Thyroid gland (tissue), 4 donors: ENCODE results near the gene C16orf86. TPM values are rescaled to one million over a fixed set of nuclear protein-coding genes. Genes with fewer than 3 reads are reported as not detected.
A peak's percentile ranks its signal among the peaks of the same experiment; 100 is the strongest.

Experiments
- DNase-seq, 2 donors: peaks; one replicate each; pipeline ENCODE4 v3.0.0-alpha.2; 2019
- H3K27ac ChIP-seq, 3 donors: fragments of 200-600 bp; sonication (generic); 1 replicate in 2 of 3; 2 replicates in 1 of 3; pipeline ENCODE4 v1.5.1; 2016 to 2019; ENCODE audit warnings: mild to moderate bottlenecking in 1 of 3, moderate library complexity in 1 of 3
- H3K27me3 ChIP-seq: fragments of 200-600 bp; sonication (generic); one replicate; pipeline ENCODE4 v1.5.1; 2019
- H3K36me3 ChIP-seq, 2 donors: fragments of 200-600 bp; sonication (generic); one replicate each; pipeline ENCODE4 v1.5.1; 2016 to 2019
- H3K4me1 ChIP-seq, 2 donors: fragments of 200-600 bp; sonication (generic); one replicate each; pipeline ENCODE4 v1.5.1; 2017 to 2019
- H3K4me3 ChIP-seq, 3 donors: fragments of 200-600 bp; sonication (generic); replicated peaks in 1 of 3; 1 replicate in 2 of 3; 2 replicates in 1 of 3; pipeline ENCODE4 v1.5.1; 2016; ENCODE audit warnings: mild to moderate bottlenecking in 1 of 3
- H3K9me3 ChIP-seq: fragments of 200-600 bp; sonication (generic); one replicate; pipeline ENCODE4 v1.5.1; 2017
- POLR2A ChIP-seq, 2 donors: fragments of 450-650 bp; IDR thresholded peaks; one replicate each; pipeline ENCODE4 v1.6.1; 2017; ENCODE audit warnings: antibody characterized with exemption in 2 of 2, mild to moderate bottlenecking in 2 of 2, moderate library complexity in 1 of 2
- WGBS, 2 donors: methylation state at CpG; one replicate each; pipeline ENCODE4 v1.1.5; 2017; 5-methylcytosine and 5-hydroxymethylcytosine counted together
- intact Hi-C: fragments of 100-400 bp; cut with DNase I; formaldehyde crosslinking; loops from one replicate; pipeline ENCODE4 v1.15.1; 2023
- total RNA-seq, 4 donors: library from RNA; depleted of rRNA; stranded (reverse); fragments of >200 nt; gene quantifications; one replicate each; pipeline ENCODE4 v1.2.3, GENCODE V29; 2016
- TF ChIP-seq, protein P1 (sequence below), 6 experiments: fragments of 200-600 bp in 3 of 6; fragments of 450-650 bp in 3 of 6; sonication (generic) in 3 of 6; IDR thresholded peaks; one replicate each; pipeline ENCODE4 v1.5.1; 2016 to 2019; ENCODE audit warnings: antibody characterized with exemption in 6 of 6, mild to moderate bottlenecking in 2 of 6, inconsistent platforms in 1 of 6, moderate library complexity in 1 of 6

The C16orf86 gene
- total RNA-seq, 4 donors from 2014 or later = 3.9 to 10.7 (median 6.9) TPM

DNA sequence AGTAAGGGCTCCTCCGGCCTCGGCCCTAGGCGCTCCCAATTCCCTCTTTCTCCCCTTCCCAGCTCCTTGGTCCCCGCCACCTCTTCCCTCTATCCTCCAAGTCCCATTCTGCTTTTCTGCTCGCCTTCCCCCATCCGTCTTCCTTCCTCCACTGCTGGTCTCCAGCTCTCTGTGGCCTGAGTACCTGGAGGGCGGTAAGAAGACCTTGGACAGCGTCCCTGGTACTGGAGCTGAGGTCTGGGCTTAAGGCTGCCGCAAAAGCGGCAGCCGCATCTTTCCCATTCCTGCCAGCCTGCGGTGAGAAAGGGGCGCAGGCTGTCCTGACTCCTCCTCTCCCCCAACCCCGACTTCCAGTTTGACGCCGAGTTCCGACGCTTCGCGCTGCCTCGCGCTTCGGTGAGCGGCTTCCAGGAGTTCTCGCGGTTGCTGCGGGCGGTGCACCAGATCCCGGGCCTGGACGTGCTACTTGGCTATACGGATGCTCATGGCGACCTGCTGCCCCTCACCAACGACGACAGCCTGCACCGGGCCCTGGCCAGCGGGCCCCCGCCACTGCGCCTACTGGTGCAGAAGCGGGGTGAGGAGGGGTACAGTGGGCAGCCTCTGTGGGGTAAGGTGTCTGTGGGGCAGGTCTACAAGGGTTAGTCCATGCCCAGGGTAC, 5.4 kb upstream of the C16orf86 start:
- 15 to 26% methylated on average over 21 to 27 of the region's 39 CpGs for WGBS, 2 donors
- no peaks in the 10 kb centered on the region for H3K36me3 ChIP-seq

DNA sequence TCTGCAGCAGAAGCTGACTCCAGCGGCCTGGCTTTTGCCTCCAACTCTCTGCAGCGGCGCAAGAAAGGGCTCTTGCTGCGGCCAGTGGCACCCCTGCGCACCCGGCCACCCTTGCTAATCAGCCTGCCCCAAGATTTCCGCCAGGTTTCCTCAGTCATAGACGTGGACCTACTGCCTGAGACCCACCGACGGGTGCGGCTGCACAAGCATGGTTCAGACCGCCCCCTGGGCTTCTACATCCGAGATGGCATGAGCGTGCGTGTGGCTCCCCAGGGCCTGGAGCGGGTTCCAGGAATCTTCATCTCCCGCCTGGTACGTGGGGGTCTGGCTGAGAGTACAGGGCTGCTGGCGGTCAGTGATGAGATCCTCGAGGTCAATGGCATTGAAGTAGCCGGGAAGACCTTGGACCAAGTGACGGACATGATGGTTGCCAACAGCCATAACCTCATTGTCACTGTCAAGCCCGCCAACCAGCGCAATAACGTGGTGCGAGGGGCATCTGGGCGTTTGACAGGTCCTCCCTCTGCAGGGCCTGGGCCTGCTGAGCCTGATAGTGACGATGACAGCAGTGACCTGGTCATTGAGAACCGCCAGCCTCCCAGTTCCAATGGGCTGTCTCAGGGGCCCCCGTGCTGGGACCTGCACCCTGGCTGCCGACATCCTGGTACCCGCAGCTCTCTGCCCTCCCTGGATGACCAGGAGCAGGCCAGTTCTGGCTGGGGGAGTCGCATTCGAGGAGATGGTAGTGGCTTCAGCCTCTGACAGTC, 4.5 kb upstream of the C16orf86 start:
- TF ChIP-seq, protein P1, sequence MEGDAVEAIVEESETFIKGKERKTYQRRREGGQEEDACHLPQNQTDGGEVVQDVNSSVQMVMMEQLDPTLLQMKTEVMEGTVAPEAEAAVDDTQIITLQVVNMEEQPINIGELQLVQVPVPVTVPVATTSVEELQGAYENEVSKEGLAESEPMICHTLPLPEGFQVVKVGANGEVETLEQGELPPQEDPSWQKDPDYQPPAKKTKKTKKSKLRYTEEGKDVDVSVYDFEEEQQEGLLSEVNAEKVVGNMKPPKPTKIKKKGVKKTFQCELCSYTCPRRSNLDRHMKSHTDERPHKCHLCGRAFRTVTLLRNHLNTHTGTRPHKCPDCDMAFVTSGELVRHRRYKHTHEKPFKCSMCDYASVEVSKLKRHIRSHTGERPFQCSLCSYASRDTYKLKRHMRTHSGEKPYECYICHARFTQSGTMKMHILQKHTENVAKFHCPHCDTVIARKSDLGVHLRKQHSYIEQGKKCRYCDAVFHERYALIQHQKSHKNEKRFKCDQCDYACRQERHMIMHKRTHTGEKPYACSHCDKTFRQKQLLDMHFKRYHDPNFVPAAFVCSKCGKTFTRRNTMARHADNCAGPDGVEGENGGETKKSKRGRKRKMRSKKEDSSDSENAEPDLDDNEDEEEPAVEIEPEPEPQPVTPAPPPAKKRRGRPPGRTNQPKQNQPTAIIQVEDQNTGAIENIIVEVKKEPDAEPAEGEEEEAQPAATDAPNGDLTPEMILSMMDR (IDR thresholded peaks at IDR 0.05) = no peak
- TF ChIP-seq POLR2A (IDR thresholded peaks at IDR 0.05) = no peak
- Histone ChIP-seq H3K9me3 (no peaks in the 10 kb centered on the region), H3K27ac (no peak overlapping the region), H3K4me3 (no peak overlapping the region), H3K27me3 (no peaks in the 10 kb centered on the region), H3K4me1 (peaks cover 22 to 28% of the 10 kb centered on the region in 2 donors), H3K36me3 (no peaks in the 10 kb centered on the region)
- intact Hi-C loops = loop anchor here (10.0 kb wide), 1 partner anchor 273 kb away; the partner anchor contains the start of genes CTRL and PSMB10
- DNase-seq = no peak
- WGBS, 2 donors = 95 to 97% methylated on average over 20 to 27 of the region's 34 CpGs

More for the DNA sequence above, 5.4 kb upstream of the C16orf86 start:
- H3K9me3 ChIP-seq = no peaks in the 10 kb centered on the region
- peak; percentile 51 to 52 for DNase-seq
- TF ChIP-seq, protein P1 (IDR thresholded peaks at IDR 0.05) = no peak
- TF ChIP-seq POLR2A (IDR thresholded peaks at IDR 0.05) = no peak
- peak overlapping the region in 1 of 3 donors; percentile 7 for H3K4me3 ChIP-seq
- H3K4me1 ChIP-seq = peaks cover 19 to 25% of the 10 kb centered on the region in 2 donors
- H3K27ac ChIP-seq = peak overlapping the region in 1 of 3 donors; percentile 55
- intact Hi-C loops = loop anchor here (10.0 kb wide), 1 partner anchor 274 kb away; the partner anchor contains the start of genes CTRL and PSMB10
- no peaks in the 10 kb centered on the region for H3K27me3 ChIP-seq

DNA sequence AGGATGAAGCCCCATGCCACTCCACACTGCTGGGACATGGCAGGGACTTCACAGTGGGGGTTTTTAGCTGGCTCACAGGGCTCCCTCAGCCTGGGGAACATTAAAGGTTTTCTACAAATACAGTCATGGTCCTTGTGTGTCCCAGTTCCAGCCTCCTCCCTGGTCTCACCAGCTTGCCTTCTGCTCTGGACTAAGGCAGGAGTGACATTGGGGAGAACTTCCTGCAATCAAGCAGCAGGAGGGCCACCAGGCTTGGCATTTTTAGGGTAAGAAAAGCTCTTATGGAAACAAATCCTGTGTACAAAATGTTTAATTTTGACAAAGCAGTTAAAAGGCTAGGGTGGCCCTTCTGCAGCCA, 4.0 kb upstream of the C16orf86 start:
- H3K27me3 ChIP-seq = no peaks in the 10 kb centered on the region
- intact Hi-C loops = loop anchor here (10.0 kb wide), 1 partner anchor 272 kb away; the partner anchor contains the start of genes CTRL and PSMB10
- H3K4me1 ChIP-seq = peaks cover 28 to 34% of the 10 kb centered on the region in 2 donors
- no peaks in the 10 kb centered on the region for H3K9me3 ChIP-seq
- no peak overlapping the region for H3K4me3 ChIP-seq
- no peak for DNase-seq
- TF ChIP-seq POLR2A (IDR thresholded peaks at IDR 0.05) = no peak
- TF ChIP-seq, protein P1 (IDR thresholded peaks at IDR 0.05) = no peak
- H3K27ac ChIP-seq = no peak overlapping the region
- no peaks in the 10 kb centered on the region for H3K36me3 ChIP-seq

DNA sequence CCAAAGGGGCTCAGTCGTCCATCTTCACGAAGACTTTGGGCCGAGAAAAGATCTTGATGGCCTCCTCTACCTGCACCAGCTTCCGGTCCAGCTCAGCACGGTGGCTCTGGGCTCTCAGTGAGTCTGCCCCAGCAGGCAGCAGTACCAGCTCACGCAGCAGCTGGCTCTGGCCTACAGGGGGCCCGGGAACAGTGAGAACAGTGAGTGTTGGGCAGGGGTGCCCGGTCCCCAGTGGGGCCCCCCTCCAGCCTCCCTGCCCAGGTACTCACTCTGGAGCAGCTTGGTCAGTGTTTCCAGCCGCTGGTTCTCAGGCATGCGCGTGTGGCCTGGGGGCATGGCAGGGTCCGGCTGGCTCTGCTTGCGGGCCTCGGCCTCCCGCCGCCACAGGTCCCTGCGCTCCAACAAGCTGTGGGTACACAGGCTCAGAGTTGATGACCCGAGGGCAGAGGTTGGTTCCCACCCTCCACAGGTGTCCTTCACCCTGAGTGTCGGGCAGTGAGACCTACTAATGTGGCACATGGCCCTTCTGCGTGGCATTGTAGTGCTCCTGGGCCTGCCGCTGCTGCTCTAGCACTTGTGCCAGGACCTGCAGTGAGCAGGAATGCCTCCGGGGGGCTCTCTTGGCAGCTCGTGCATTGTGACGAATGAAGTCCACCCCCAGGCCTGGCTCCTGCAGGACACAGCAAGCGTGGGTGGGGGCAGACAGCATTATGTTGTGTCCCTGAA, 3.3 kb upstream of the C16orf86 start:
- no peak for DNase-seq
- Histone ChIP-seq H3K4me3 (no peak overlapping the region), H3K27me3 (no peaks in the 10 kb centered on the region), H3K36me3 (no peaks in the 10 kb centered on the region), H3K27ac (no peak overlapping the region), H3K4me1 (peaks cover 30 to 40% of the 10 kb centered on the region in 2 donors), H3K9me3 (no peaks in the 10 kb centered on the region)
- 86 to 92% methylated on average over 4 to 13 of the region's 25 CpGs for WGBS, 2 donors
- intact Hi-C loops = loop anchor here (10.0 kb wide), 1 partner anchor 271 kb away; the partner anchor contains the start of genes CTRL and PSMB10
- TF ChIP-seq, protein P1 (IDR thresholded peaks at IDR 0.05) = peak in 1 of 6 experiments; percentile 34
- TF ChIP-seq POLR2A (IDR thresholded peaks at IDR 0.05) = no peak
